OCI-LY1 (cell line): ENCODE results near the gene C16orf89.

ENCODE experiments used
- H2AFZ ChIP-seq: fragments of 200-600 bp; sonication (generic), shearing (Covaris generic); 2 replicates; pipeline ENCODE4 v1.6.0; 2014; ENCODE audit warnings: antibody characterized with exemption, mild to moderate bottlenecking, low read length
- H3F3A ChIP-seq: fragments of 200-600 bp; sonication (generic), shearing (Covaris generic); 2 replicates; pipeline ENCODE4 v1.6.0; 2014; ENCODE audit warnings: mild to moderate bottlenecking, antibody characterized with exemption, low read length, moderate library complexity; ENCODE audit not compliant: insufficient read depth
- H3K27ac ChIP-seq: fragments of 200-600 bp; sonication (generic); 2 replicates; pipeline ENCODE4 v1.5.1; 2014; ENCODE audit warnings: low read length, mixed run types, mild to moderate bottlenecking, low read depth; ENCODE audit not compliant: poor library complexity, severe bottlenecking
- H3K27me3 ChIP-seq: fragments of 200-600 bp; sonication (generic); 2 replicates; pipeline ENCODE4 v1.6.0; 2014; ENCODE audit warnings: antibody characterized with exemption, mild to moderate bottlenecking, low read length, moderate library complexity; ENCODE audit not compliant: insufficient read depth
- H3K36me3 ChIP-seq: fragments of 200-600 bp; sonication (generic); 2 replicates; pipeline ENCODE4 v1.6.1; 2014; ENCODE audit warnings: mild to moderate bottlenecking, antibody characterized with exemption, low read length, moderate library complexity, mixed read lengths; ENCODE audit not compliant: insufficient read depth
- H3K4me1 ChIP-seq: fragments of 200-600 bp; sonication (generic); 2 replicates; pipeline ENCODE4 v1.5.1; 2014; ENCODE audit warnings: mild to moderate bottlenecking, low read length, moderate library complexity; ENCODE audit not compliant: insufficient read depth, severe bottlenecking
- H3K4me2 ChIP-seq: fragments of 200-600 bp; sonication (generic), shearing (Covaris generic); 2 replicates; pipeline ENCODE4 v1.6.1; 2014; ENCODE audit warnings: low read length
- H3K4me3 ChIP-seq: fragments of 200-600 bp; sonication (generic); 2 replicates; pipeline ENCODE4 v1.5.1; 2014; ENCODE audit warnings: low read length, low read depth, mild to moderate bottlenecking, mixed read lengths; ENCODE audit not compliant: poor library complexity, severe bottlenecking
- H3K79me2 ChIP-seq: fragments of 200-600 bp; shearing (Covaris generic); 2 replicates; pipeline ENCODE4 v1.6.1; 2016; ENCODE audit warnings: mixed run types, low read length, mixed read lengths; ENCODE audit not compliant: insufficient read depth
- H3K9ac ChIP-seq: fragments of 200-600 bp; sonication (generic), shearing (Covaris generic); 2 replicates; pipeline ENCODE4 v1.6.1; 2014; ENCODE audit warnings: mild to moderate bottlenecking, low read length, mixed read lengths
- H3K9me2 ChIP-seq: fragments of 200-600 bp; sonication (generic), shearing (Covaris generic); 2 replicates; pipeline ENCODE4 v1.6.1; 2014; ENCODE audit warnings: low read depth, mild to moderate bottlenecking, low read length, mixed read lengths
- H3K9me3 ChIP-seq: fragments of 200-600 bp; shearing (Covaris generic); 2 replicates; pipeline ENCODE4 v1.6.1; 2014; ENCODE audit warnings: low read length, mixed read lengths
- H4K20me1 ChIP-seq: fragments of 200-600 bp; sonication (generic), shearing (Covaris generic); 2 replicates; pipeline ENCODE4 v1.6.0; 2016; ENCODE audit warnings: mild to moderate bottlenecking, low read length; ENCODE audit not compliant: insufficient read depth
- CTCF ChIP-seq: fragments of 200-600 bp; sonication (generic), shearing (Covaris generic); IDR thresholded peaks from 2 replicates; pipeline ENCODE4 v1.5.1; 2017; ENCODE audit warnings: mild to moderate bottlenecking, antibody characterized with exemption, low read length, moderate library complexity, mixed read lengths
- EZH2 ChIP-seq: fragments of 200-600 bp; sonication (generic), shearing (Covaris generic); IDR thresholded peaks from 2 replicates; pipeline ENCODE4 v1.8.0; 2017; ENCODE audit warnings: borderline replicate concordance, mixed run types, mild to moderate bottlenecking, antibody characterized with exemption, low read length, moderate library complexity, mixed read lengths

C16orf89 gene

GRCh38 chr16:5027575-5028235, 38.1 kb downstream of the C16orf89 start:
- Histone ChIP-seq H3K9me3 (no peaks in the 10 kb centered on the region), H3K27ac (no peak overlapping the region), H3K9ac (no peak overlapping the region), H3K36me3 (no peaks in the 10 kb centered on the region), H3K79me2 (no peaks in the 10 kb centered on the region), H4K20me1 (no peaks in the 10 kb centered on the region), H3K27me3 (no peaks in the 10 kb centered on the region), H2AFZ (no peak overlapping the region), H3K9me2 (no peaks in the 10 kb centered on the region), H3F3A (no peaks in the 10 kb centered on the region), H3K4me1 (peaks cover 3% of the 10 kb centered on the region), H3K4me2 (no peak overlapping the region), H3K4me3 (no peak overlapping the region)
- TF ChIP-seq CTCF (no peak), EZH2 (no peak)

GRCh38 chr16:5027086-5027485, 38.7 kb downstream of the C16orf89 start:
- Histone ChIP-seq H3K4me3 (no peak overlapping the region), H4K20me1 (no peaks in the 10 kb centered on the region), H3K9me2 (no peaks in the 10 kb centered on the region), H3K9ac (no peak overlapping the region), H3K4me1 (no peaks in the 10 kb centered on the region), H3K4me2 (no peak overlapping the region), H3K27me3 (no peaks in the 10 kb centered on the region), H3K9me3 (no peaks in the 10 kb centered on the region), H3F3A (no peaks in the 10 kb centered on the region), H3K79me2 (no peaks in the 10 kb centered on the region), H3K27ac (no peak overlapping the region), H3K36me3 (no peaks in the 10 kb centered on the region), H2AFZ (no peak overlapping the region)
- TF ChIP-seq EZH2 = no peak
- no peak for TF ChIP-seq CTCF

- H3F3A ChIP-seq = no peaks in the 10 kb centered on the region
- H3K4me1 ChIP-seq = no peaks in the 10 kb centered on the region
- TF ChIP-seq CTCF (no peak), EZH2 (no peak)
- H3K79me2 ChIP-seq = no peaks in the 10 kb centered on the region
- H3K36me3 ChIP-seq = no peaks in the 10 kb centered on the region
- H4K20me1 ChIP-seq = no peaks in the 10 kb centered on the region
- no peak overlapping the region for H2AFZ ChIP-seq
- H3K9me2 ChIP-seq = no peaks in the 10 kb centered on the region
- H3K27me3 ChIP-seq = no peaks in the 10 kb centered on the region
- H3K4me2 ChIP-seq = no peak overlapping the region
- no peak overlapping the region for H3K4me3 ChIP-seq
- H3K9me3 ChIP-seq = no peaks in the 10 kb centered on the region
- H3K27ac ChIP-seq = no peak overlapping the region
- H3K9ac ChIP-seq = no peak overlapping the region
Observed at GRCh38 chr16:5026664-5027063, 39.1 kb downstream of the C16orf89 start.
